Transverse colon (tissue), 4 donors: ENCODE measurements around the gene DNAH8. TPM values are rescaled to one million over a fixed set of nuclear protein-coding genes. Genes with fewer than 3 reads are reported as not detected.

Source experiments
- DNase-seq: peaks from one replicate; pipeline ENCODE4 v3.0.0-alpha.2; 2019
- H3K27ac ChIP-seq, 4 donors: fragments of 200-600 bp; sonication (generic); 2 replicates each; pipeline ENCODE4 v1.5.1; 2016 to 2018; ENCODE audit warnings: inconsistent platforms in 4 of 4
- H3K27me3 ChIP-seq: fragments of 200-600 bp; sonication (generic); 2 replicates; pipeline ENCODE4 v1.5.1; 2017; ENCODE audit warnings: inconsistent platforms
- H3K36me3 ChIP-seq, 4 donors: fragments of 200-600 bp; sonication (generic); 2 replicates each; pipeline ENCODE4 v1.5.1; 2017 to 2019; ENCODE audit warnings: inconsistent platforms in 4 of 4
- H3K4me1 ChIP-seq, 4 donors: fragments of 200-600 bp; sonication (generic); 2 replicates each; pipeline ENCODE4 v1.5.1; 2017 to 2020; ENCODE audit warnings: inconsistent platforms in 4 of 4
- H3K4me3 ChIP-seq, 4 donors: fragments of 200-600 bp; sonication (generic); 1 replicate in 1 of 4; 2 replicates in 3 of 4; pipeline versions ENCODE4 v1.5.1 to v1.6.1; 2017 to 2019; ENCODE audit warnings: inconsistent platforms in 4 of 4
- H3K9me3 ChIP-seq, 2 donors: fragments of 200-600 bp; sonication (generic); 2 replicates each; pipeline ENCODE4 v1.5.1; 2017 to 2019; ENCODE audit warnings: inconsistent platforms in 2 of 2
- EP300 ChIP-seq: sonication (generic); formaldehyde crosslinking; IDR thresholded peaks from one replicate; pipeline ENCODE4 v1.6.1; 2017; ENCODE audit warnings: antibody characterized with exemption, low read depth
- POLR2A ChIP-seq: fragments of 450-650 bp; IDR thresholded peaks from one replicate; pipeline ENCODE4 v1.6.1; 2016; ENCODE audit warnings: antibody characterized with exemption, mild to moderate bottlenecking, moderate library complexity
- POLR2AphosphoS5 ChIP-seq, 3 donors: sonication (generic); formaldehyde crosslinking; IDR thresholded peaks; one replicate each; pipeline ENCODE4 v1.6.1; 2016; ENCODE audit warnings: antibody characterized with exemption in 3 of 3
- WGBS, 2 donors: methylation state at CpG; one replicate each; pipeline ENCODE4 v1.1.5; 2018; ENCODE audit warnings: low coverage in 1 of 2; 5-methylcytosine and 5-hydroxymethylcytosine counted together
- in situ Hi-C, 4 donors: fragments of 200-750 bp; cut with MboI; loops; one replicate each; pipeline versions ENCODE4 v1.15.0 to v1.15.1; 2017; ENCODE audit warnings: low sequenced_read_pairs in 3 of 4, low pct_ligation_motif_present in 1 of 4, low pct_unique_long_range_greater_than_20kb in 1 of 4
- intact Hi-C: fragments of 100-400 bp; cut with DNase I; formaldehyde crosslinking; loops from one replicate; pipeline ENCODE4 v1.15.1; 2023; ENCODE audit warnings: low total_unique reads
- total RNA-seq, 4 donors: library from RNA; depleted of rRNA; stranded (reverse); fragments of >200 nt; gene quantifications; one replicate each; pipeline ENCODE4 v1.1.0, GENCODE V29; 2016
- TF ChIP-seq, protein P1 (sequence below), 5 experiments: fragments of 200-600 bp in 3 of 5; fragments of 450-650 bp in 2 of 5; sonication (generic) in 3 of 5; IDR thresholded peaks; 1 replicate in 2 of 5; 2 replicates in 3 of 5; pipeline ENCODE4 v1.5.1; 2016 to 2017; ENCODE audit warnings: antibody characterized with exemption in 5 of 5, inconsistent platforms in 3 of 5, mild to moderate bottlenecking in 2 of 5, moderate library complexity in 1 of 5

The DNAH8 gene
- total RNA-seq, 4 donors from 2014 or later = 0.16 TPM; not detected in 3

- Histone ChIP-seq H3K36me3 (no peaks in the 10 kb centered on the region), H3K4me3 (no peak overlapping the region), H3K4me1 (no peaks in the 10 kb centered on the region), H3K27ac (no peak overlapping the region), H3K27me3 (peaks cover 67% of the 10 kb centered on the region), H3K9me3 (no peaks in the 10 kb centered on the region)
- in situ Hi-C loops (no loop called here), intact Hi-C loops (no loop called here)
- no peak for DNase-seq
- WGBS, 2 donors = 23% methylated on average over 1 of the region's 1 CpG; no CpG with 5 or more reads in 1 of the 2 donors
- TF ChIP-seq, protein P1, sequence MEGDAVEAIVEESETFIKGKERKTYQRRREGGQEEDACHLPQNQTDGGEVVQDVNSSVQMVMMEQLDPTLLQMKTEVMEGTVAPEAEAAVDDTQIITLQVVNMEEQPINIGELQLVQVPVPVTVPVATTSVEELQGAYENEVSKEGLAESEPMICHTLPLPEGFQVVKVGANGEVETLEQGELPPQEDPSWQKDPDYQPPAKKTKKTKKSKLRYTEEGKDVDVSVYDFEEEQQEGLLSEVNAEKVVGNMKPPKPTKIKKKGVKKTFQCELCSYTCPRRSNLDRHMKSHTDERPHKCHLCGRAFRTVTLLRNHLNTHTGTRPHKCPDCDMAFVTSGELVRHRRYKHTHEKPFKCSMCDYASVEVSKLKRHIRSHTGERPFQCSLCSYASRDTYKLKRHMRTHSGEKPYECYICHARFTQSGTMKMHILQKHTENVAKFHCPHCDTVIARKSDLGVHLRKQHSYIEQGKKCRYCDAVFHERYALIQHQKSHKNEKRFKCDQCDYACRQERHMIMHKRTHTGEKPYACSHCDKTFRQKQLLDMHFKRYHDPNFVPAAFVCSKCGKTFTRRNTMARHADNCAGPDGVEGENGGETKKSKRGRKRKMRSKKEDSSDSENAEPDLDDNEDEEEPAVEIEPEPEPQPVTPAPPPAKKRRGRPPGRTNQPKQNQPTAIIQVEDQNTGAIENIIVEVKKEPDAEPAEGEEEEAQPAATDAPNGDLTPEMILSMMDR (IDR thresholded peaks at IDR 0.05) = no peak
- TF ChIP-seq EP300 = no peak
- TF ChIP-seq POLR2AphosphoS5 (IDR thresholded peaks at IDR 0.05) = no peak
- no peak for TF ChIP-seq POLR2A
Measured at GRCh38 chr6:39008737-39009136, 293.6 kb downstream of the DNAH8 start.

- in situ Hi-C loops (no loop called here), intact Hi-C loops (no loop called here)
- TF ChIP-seq POLR2A (no peak), POLR2AphosphoS5 (IDR thresholded peaks at IDR 0.05) (no peak), EP300 (no peak)
- TF ChIP-seq, protein P1 (IDR thresholded peaks at IDR 0.05) = no peak
- Histone ChIP-seq H3K36me3 (no peaks in the 10 kb centered on the region), H3K27ac (no peak overlapping the region), H3K4me3 (no peak overlapping the region), H3K4me1 (no peaks in the 10 kb centered on the region), H3K9me3 (no peaks in the 10 kb centered on the region), H3K27me3 (peaks cover 63% of the 10 kb centered on the region)
- WGBS, 2 donors = 0% methylated on average over 1 of the region's 1 CpG
- DNase-seq = no peak
Measured at GRCh38 chr6:39009476-39009875, 294.4 kb downstream of the DNAH8 start.

- WGBS, 2 donors = 76 to 100% methylated on average over 3 to 7 of the region's 7 CpGs
- Histone ChIP-seq H3K27me3 (peaks cover 8% of the 10 kb centered on the region), H3K27ac (no peak overlapping the region), H3K4me3 (no peak overlapping the region), H3K4me1 (no peaks in the 10 kb centered on the region), H3K36me3 (no peaks in the 10 kb centered on the region), H3K9me3 (no peaks in the 10 kb centered on the region)
- in situ Hi-C loops (no loop called here), intact Hi-C loops (no loop called here)
- no peak for TF ChIP-seq EP300
- TF ChIP-seq POLR2AphosphoS5 (IDR thresholded peaks at IDR 0.05) = no peak
- TF ChIP-seq, protein P1 (IDR thresholded peaks at IDR 0.05) = no peak
- TF ChIP-seq POLR2A = no peak
- no peak for DNase-seq
Measured at GRCh38 chr6:39016839-39017546, 301.9 kb downstream of the DNAH8 start.

DNA sequence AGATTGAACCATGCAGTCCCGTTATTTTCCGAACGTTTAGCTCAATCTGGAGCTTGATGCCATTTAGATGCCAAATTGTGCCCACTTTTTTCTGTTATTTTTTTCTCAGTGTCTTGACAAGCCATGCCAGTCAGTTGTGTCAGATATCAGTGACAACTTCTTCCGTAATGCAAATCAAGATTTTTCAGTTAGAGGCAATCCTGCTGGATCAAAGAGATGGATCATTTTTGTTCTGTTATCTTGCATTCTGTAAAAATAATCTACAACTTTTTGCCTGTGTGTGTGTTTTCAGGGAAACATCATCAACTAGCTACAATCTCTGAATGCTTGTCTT, 302.4 kb downstream of the DNAH8 start:
- Histone ChIP-seq H3K36me3 (no peaks in the 10 kb centered on the region), H3K27ac (no peak overlapping the region), H3K4me1 (no peaks in the 10 kb centered on the region), H3K9me3 (no peaks in the 10 kb centered on the region), H3K27me3 (peaks cover 5% of the 10 kb centered on the region), H3K4me3 (no peak overlapping the region)
- in situ Hi-C loops (no loop called here), intact Hi-C loops (no loop called here)
- no peak for DNase-seq
- 69 to 71% methylated on average over 4 of the region's 4 CpGs for WGBS, 2 donors
- TF ChIP-seq POLR2AphosphoS5 (IDR thresholded peaks at IDR 0.05) = no peak
- TF ChIP-seq EP300 = no peak

DNA sequence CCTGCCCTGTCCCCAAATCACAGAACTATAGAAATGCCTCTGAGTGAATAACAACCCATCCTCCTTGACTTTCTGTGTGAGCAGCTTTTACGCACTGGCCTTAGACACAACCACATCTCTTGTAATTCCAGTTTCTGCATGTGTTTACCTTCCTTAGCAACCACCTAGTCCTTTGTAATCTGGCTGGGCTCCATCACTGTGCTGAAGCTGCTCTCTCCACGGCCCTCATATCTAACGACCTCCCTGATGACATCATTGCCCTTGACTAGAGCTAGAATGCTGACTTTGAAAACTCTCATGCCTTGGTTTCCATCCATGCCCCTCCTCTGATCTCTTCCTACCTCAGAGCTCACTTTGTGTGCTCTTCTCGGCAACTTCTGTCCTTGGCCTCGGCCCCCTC, 303.0 kb downstream of the DNAH8 start:
- no peaks in the 10 kb centered on the region for H3K9me3 ChIP-seq
- intact Hi-C loops = no loop called here
- no peaks in the 10 kb centered on the region for H3K27me3 ChIP-seq
- H3K4me3 ChIP-seq = no peak overlapping the region
- no peak overlapping the region for H3K27ac ChIP-seq
- TF ChIP-seq POLR2AphosphoS5 (IDR thresholded peaks at IDR 0.05) (no peak), EP300 (no peak)
- no peaks in the 10 kb centered on the region for H3K36me3 ChIP-seq
- no peaks in the 10 kb centered on the region for H3K4me1 ChIP-seq
- DNase-seq = no peak
- in situ Hi-C loops = no loop called here
- WGBS, 2 donors = 57 to 63% methylated on average over 5 of the region's 5 CpGs
